ENCODE measurements around the gene RALGAPA2.

The RALGAPA2 gene

Small RNA genes lying within 50 kb of the gene (small RNA-seq; reads per million reads assigned to genes)
- gene EIF4E2P1 (0 reads per million in 2 experiments), gene RN7SL607P (0.03 to 0.44 reads per million in 2 experiments)

All from SK-N-DZ (cell line).